ENCODE results near the gene ADH7. TPM values are rescaled to one million over a fixed set of nuclear protein-coding genes. Genes with fewer than 3 reads are reported as not detected.
"Not testable (repeated sequence)": the region's sequence is repeated elsewhere in the genome, so short reads cannot be mapped to it uniquely, and the experiment has no call there.

Gene ADH7
- total RNA-seq, 1 donor from 2014 or later = not detected

GRCh38 chr4:99415762-99416161 lies 19.4 kb downstream of the ADH7 start:
- DNase-seq (ENCODE audit: low spot score) = not testable (repeated sequence)

GRCh38 chr4:99414902-99415301 lies 20.2 kb downstream of the ADH7 start:
- DNase-seq (ENCODE audit: low spot score) = not testable (repeated sequence)

GRCh38 chr4:99414401-99414800 lies 20.7 kb downstream of the ADH7 start:
- peak; percentile 49 for DNase-seq (ENCODE audit: low spot score)

- DNase-seq (ENCODE audit: low spot score) = no peak
Observed at GRCh38 chr4:99413140-99413539, 22.0 kb downstream of the ADH7 start.

- DNase-seq (ENCODE audit: low spot score) = no peak
Observed at GRCh38 chr4:99411041-99411440, 24.1 kb downstream of the ADH7 start.

- DNase-seq (ENCODE audit: low spot score) = no peak
Observed at GRCh38 chr4:99410075-99410474, 25.1 kb downstream of the ADH7 start.

GRCh38 chr4:99408346-99408745 lies 26.8 kb downstream of the ADH7 start:
- no peak for DNase-seq (ENCODE audit: low spot score)

- peak; percentile 84 for DNase-seq (ENCODE audit: low spot score)
Observed at GRCh38 chr4:99405433-99406115, 29.6 kb downstream of the ADH7 start.

GRCh38 chr4:99404595-99405287 lies 30.4 kb downstream of the ADH7 start:
- no peak for DNase-seq (ENCODE audit: low spot score)

- DNase-seq (ENCODE audit: low spot score) = no peak
Observed at GRCh38 chr4:99403380-99404184, 31.6 kb downstream of the ADH7 start.

- DNase-seq (ENCODE audit: low spot score) = no peak
Observed at GRCh38 chr4:99402765-99403164, 32.4 kb downstream of the ADH7 start.

GRCh38 chr4:99400831-99401230 lies 34.3 kb downstream of the ADH7 start:
- DNase-seq (ENCODE audit: low spot score) = no peak

GRCh38 chr4:99399017-99399416 lies 36.1 kb downstream of the ADH7 start:
- no peak for DNase-seq (ENCODE audit: low spot score)

GRCh38 chr4:99395595-99396364 lies 39.4 kb downstream of the ADH7 start:
- no peak for DNase-seq (ENCODE audit: low spot score)

- DNase-seq (ENCODE audit: low spot score) = no peak
Observed at GRCh38 chr4:99394896-99395295, 40.2 kb downstream of the ADH7 start.

- no peak for DNase-seq (ENCODE audit: low spot score)
Observed at GRCh38 chr4:99390055-99390454, 45.1 kb downstream of the ADH7 start.

GRCh38 chr4:99389606-99390005 lies 45.5 kb downstream of the ADH7 start:
- DNase-seq (ENCODE audit: low spot score) = no peak

GRCh38 chr4:99383833-99384392 lies 51.2 kb downstream of the ADH7 start:
- no peak for DNase-seq (ENCODE audit: low spot score)

- no peak for DNase-seq (ENCODE audit: low spot score)
Observed at GRCh38 chr4:99383399-99383798, 51.7 kb downstream of the ADH7 start.

GRCh38 chr4:99382745-99383360 lies 52.3 kb downstream of the ADH7 start:
- no peak for DNase-seq (ENCODE audit: low spot score)

GRCh38 chr4:99381588-99382175 lies 53.5 kb downstream of the ADH7 start:
- DNase-seq (ENCODE audit: low spot score) = no peak

Measured in ureter (tissue), 1 donor.